ENCODE measurements around the gene TFDP2. TPM values are rescaled to one million over a fixed set of nuclear protein-coding genes. Genes with fewer than 3 reads are reported as not detected.
"Not testable (repeated sequence)": the region's sequence is repeated elsewhere in the genome, so short reads cannot be mapped to it uniquely, and the experiment has no call there.

The TFDP2 gene
- polyA plus RNA-seq, 1 donor: 51.1 TPM

GRCh38 chr3:142105991-142106390 is 43.4 kb downstream of the TFDP2 start:
- no CpG with 5 or more reads among the region's 1 CpG for WGBS (ENCODE audit: insufficient coverage, low lambda C conversion rate)
- H3K27ac ChIP-seq (ENCODE audit: low read length): no peak overlapping the region
- H3K4me1 ChIP-seq (ENCODE audit: control insufficient read depth, insufficient read depth, low read length): no peaks in the 10 kb centered on the region
- H3K9me3 ChIP-seq (ENCODE audit: control insufficient read depth, low read depth, low read length): no peaks in the 10 kb centered on the region
- H3K36me3 ChIP-seq (ENCODE audit: control insufficient read depth, insufficient read depth, low read length): no peaks in the 10 kb centered on the region
- H3K4me3 ChIP-seq (ENCODE audit: low read length): no peak overlapping the region
- no peaks in the 10 kb centered on the region for H3K27me3 ChIP-seq (ENCODE audit: control insufficient read depth, insufficient read depth, low read length)
- DNase-seq: no peak

GRCh38 chr3:142104763-142105162 is 44.6 kb downstream of the TFDP2 start:
- H3K4me3 ChIP-seq (ENCODE audit: low read length): no peak overlapping the region
- DNase-seq: peak in 1 of 2 donors; percentile 49
- 100% methylated on average over 1 of the region's 3 CpGs for WGBS (ENCODE audit: insufficient coverage, low lambda C conversion rate)
- H3K4me1 ChIP-seq (ENCODE audit: control insufficient read depth, insufficient read depth, low read length): no peaks in the 10 kb centered on the region
- no peaks in the 10 kb centered on the region for H3K9me3 ChIP-seq (ENCODE audit: control insufficient read depth, low read depth, low read length)
- no peaks in the 10 kb centered on the region for H3K27me3 ChIP-seq (ENCODE audit: control insufficient read depth, insufficient read depth, low read length)
- H3K36me3 ChIP-seq (ENCODE audit: control insufficient read depth, insufficient read depth, low read length): no peaks in the 10 kb centered on the region
- no peak overlapping the region for H3K27ac ChIP-seq (ENCODE audit: low read length)

GRCh38 chr3:142098964-142099363 is 50.4 kb downstream of the TFDP2 start:
- no peaks in the 10 kb centered on the region for H3K4me1 ChIP-seq (ENCODE audit: control insufficient read depth, insufficient read depth, low read length)
- no peaks in the 10 kb centered on the region for H3K27me3 ChIP-seq (ENCODE audit: control insufficient read depth, insufficient read depth, low read length)
- no peaks in the 10 kb centered on the region for H3K9me3 ChIP-seq (ENCODE audit: control insufficient read depth, low read depth, low read length)
- no peak overlapping the region for H3K27ac ChIP-seq (ENCODE audit: low read length)
- no peaks in the 10 kb centered on the region for H3K36me3 ChIP-seq (ENCODE audit: control insufficient read depth, insufficient read depth, low read length)
- peak in 1 of 2 donors; percentile 45 for DNase-seq
- no peak overlapping the region for H3K4me3 ChIP-seq (ENCODE audit: low read length)

GRCh38 chr3:142097099-142097843 is 52.1 kb downstream of the TFDP2 start:
- Histone ChIP-seq H3K27ac (ENCODE audit: low read length) (no peak overlapping the region), H3K36me3 (ENCODE audit: control insufficient read depth, insufficient read depth, low read length) (no peaks in the 10 kb centered on the region), H3K4me3 (ENCODE audit: low read length) (no peak overlapping the region), H3K9me3 (ENCODE audit: control insufficient read depth, low read depth, low read length) (no peaks in the 10 kb centered on the region), H3K27me3 (ENCODE audit: control insufficient read depth, insufficient read depth, low read length) (no peaks in the 10 kb centered on the region), H3K4me1 (ENCODE audit: control insufficient read depth, insufficient read depth, low read length) (no peaks in the 10 kb centered on the region)
- no CpG with 5 or more reads among the region's 4 CpGs for WGBS (ENCODE audit: insufficient coverage, low lambda C conversion rate)
- DNase-seq: no peak

- H3K27me3 ChIP-seq (ENCODE audit: control insufficient read depth, insufficient read depth, low read length): no peaks in the 10 kb centered on the region
- no peak overlapping the region for H3K4me3 ChIP-seq (ENCODE audit: low read length)
- DNase-seq: no peak
- WGBS (ENCODE audit: insufficient coverage, low lambda C conversion rate): 80% methylated on average over 1 of the region's 2 CpGs
- no peak overlapping the region for H3K27ac ChIP-seq (ENCODE audit: low read length)
- H3K4me1 ChIP-seq (ENCODE audit: control insufficient read depth, insufficient read depth, low read length): no peaks in the 10 kb centered on the region
- no peaks in the 10 kb centered on the region for H3K36me3 ChIP-seq (ENCODE audit: control insufficient read depth, insufficient read depth, low read length)
- H3K9me3 ChIP-seq (ENCODE audit: control insufficient read depth, low read depth, low read length): no peaks in the 10 kb centered on the region
Observed at GRCh38 chr3:142095841-142096240, 53.5 kb downstream of the TFDP2 start.

- H3K4me1 ChIP-seq (ENCODE audit: control insufficient read depth, insufficient read depth, low read length): peaks cover 18% of the 10 kb centered on the region
- H3K9me3 ChIP-seq (ENCODE audit: control insufficient read depth, low read depth, low read length); H3K4me3 ChIP-seq (ENCODE audit: low read length); H3K36me3 ChIP-seq (ENCODE audit: control insufficient read depth, insufficient read depth, low read length); DNase-seq; H3K27me3 ChIP-seq (ENCODE audit: control insufficient read depth, insufficient read depth, low read length): not testable (repeated sequence)
- peak overlapping the region; percentile 84 for H3K27ac ChIP-seq (ENCODE audit: low read length)
- 83% methylated on average over 2 of the region's 5 CpGs for WGBS (ENCODE audit: insufficient coverage, low lambda C conversion rate)
Observed at GRCh38 chr3:142088925-142089324, 60.4 kb downstream of the TFDP2 start.

GRCh38 chr3:142088522-142088921 is 60.8 kb downstream of the TFDP2 start:
- Histone ChIP-seq H3K4me3 (ENCODE audit: low read length) (no peak overlapping the region), H3K27ac (ENCODE audit: low read length) (peak overlapping the region; percentile 84), H3K4me1 (ENCODE audit: control insufficient read depth, insufficient read depth, low read length) (peaks cover 18% of the 10 kb centered on the region), H3K36me3 (ENCODE audit: control insufficient read depth, insufficient read depth, low read length) (no peaks in the 10 kb centered on the region), H3K9me3 (ENCODE audit: control insufficient read depth, low read depth, low read length) (no peaks in the 10 kb centered on the region), H3K27me3 (ENCODE audit: control insufficient read depth, insufficient read depth, low read length) (no peaks in the 10 kb centered on the region)
- DNase-seq: peak; percentile 31 to 59
- WGBS (ENCODE audit: insufficient coverage, low lambda C conversion rate): 100% methylated on average over 1 of the region's 5 CpGs

GRCh38 chr3:142087676-142088075 is 61.7 kb downstream of the TFDP2 start:
- Histone ChIP-seq H3K27ac (ENCODE audit: low read length) (peak overlapping the region; percentile 84), H3K9me3 (ENCODE audit: control insufficient read depth, low read depth, low read length) (no peaks in the 10 kb centered on the region)
- 83% methylated on average over 1 of the region's 1 CpG for WGBS (ENCODE audit: insufficient coverage, low lambda C conversion rate)

GRCh38 chr3:142086581-142087090 is 62.7 kb downstream of the TFDP2 start:
- H3K27me3 ChIP-seq (ENCODE audit: control insufficient read depth, insufficient read depth, low read length): no peaks in the 10 kb centered on the region
- H3K27ac ChIP-seq (ENCODE audit: low read length): peak overlapping the region; percentile 84
- H3K9me3 ChIP-seq (ENCODE audit: control insufficient read depth, low read depth, low read length): no peaks in the 10 kb centered on the region
- no CpG with 5 or more reads among the region's 2 CpGs for WGBS (ENCODE audit: insufficient coverage, low lambda C conversion rate)
- H3K4me3 ChIP-seq (ENCODE audit: low read length): no peak overlapping the region
- H3K36me3 ChIP-seq (ENCODE audit: control insufficient read depth, insufficient read depth, low read length): no peaks in the 10 kb centered on the region
- peak; percentile 77 to 91 for DNase-seq
- H3K4me1 ChIP-seq (ENCODE audit: control insufficient read depth, insufficient read depth, low read length): peaks cover 18% of the 10 kb centered on the region

More at GRCh38 chr3:142087676-142088075, 61.7 kb downstream of the TFDP2 start:
- H3K4me3 ChIP-seq (ENCODE audit: low read length): no peak overlapping the region
- DNase-seq: peak in 1 of 2 donors; percentile 18
- H3K36me3 ChIP-seq (ENCODE audit: control insufficient read depth, insufficient read depth, low read length): no peaks in the 10 kb centered on the region
- H3K4me1 ChIP-seq (ENCODE audit: control insufficient read depth, insufficient read depth, low read length): peaks cover 18% of the 10 kb centered on the region
- H3K27me3 ChIP-seq (ENCODE audit: control insufficient read depth, insufficient read depth, low read length): no peaks in the 10 kb centered on the region

GRCh38 chr3:142081178-142081577 is 68.2 kb downstream of the TFDP2 start:
- no peak for DNase-seq
- no peaks in the 10 kb centered on the region for H3K27me3 ChIP-seq (ENCODE audit: control insufficient read depth, insufficient read depth, low read length)
- H3K4me1 ChIP-seq (ENCODE audit: control insufficient read depth, insufficient read depth, low read length): peaks cover 15% of the 10 kb centered on the region
- H3K27ac ChIP-seq (ENCODE audit: low read length): no peak overlapping the region
- H3K9me3 ChIP-seq (ENCODE audit: control insufficient read depth, low read depth, low read length): no peaks in the 10 kb centered on the region
- no peak overlapping the region for H3K4me3 ChIP-seq (ENCODE audit: low read length)
- H3K36me3 ChIP-seq (ENCODE audit: control insufficient read depth, insufficient read depth, low read length): peaks cover 7% of the 10 kb centered on the region
